AG04450 (cell line): Measurements from ENCODE around the gene TMIGD2. TPM values are rescaled to one million over a fixed set of nuclear protein-coding genes. Genes with fewer than 3 reads are reported as not detected.

Experiments
- CTCF ChIA-PET: fragments of 300-600, 350-600 bp; formaldehyde crosslinking; extraction: SDS; loops from one replicate; lab custom pipeline; 2022; ENCODE audit warnings: antibody characterized with exemption, inconsistent platforms; lab: Charles Lee
- POLR2A ChIA-PET: fragments of 350-600 bp; formaldehyde crosslinking; extraction: SDS; loops from one replicate; lab custom pipeline; 2021; ENCODE audit warnings: antibody characterized with exemption, inconsistent platforms; lab: Yijun Ruan, JAX
- DNase-seq: peaks from one replicate; pipeline ENCODE4 v3.0.0-alpha.2; 2011; ENCODE audit warnings: low read depth, low spot score
- H3K27ac ChIP-seq: one replicate; pipeline ENCODE4 v1.5.1; 2012; ENCODE audit warnings: low read depth, low read length, control low read depth
- H3K27me3 ChIP-seq: one replicate; pipeline ENCODE4 v1.6.0; 2012; ENCODE audit warnings: low read length; ENCODE audit not compliant: control insufficient read depth, insufficient read depth
- H3K4me3 ChIP-seq: 2 replicates; pipeline ENCODE4 v1.5.1; 2011; ENCODE audit warnings: mild to moderate bottlenecking, low read depth, low read length, control low read depth
- H3K9me3 ChIP-seq: 2 replicates; pipeline ENCODE4 v1.5.1; 2012; ENCODE audit warnings: low read length; ENCODE audit not compliant: control insufficient read depth, insufficient read depth
- CTCF ChIP-seq: IDR thresholded peaks from 2 replicates; pipeline ENCODE4 v1.5.1; 2011; ENCODE audit warnings: low read depth, low read length, control low read depth, inconsistent platforms
- polyA plus RNA-seq: library from polyadenylated mRNA; depleted of rRNA; stranded (reverse); fragments of >200 nt; gene quantifications from 2 replicates; pipeline ENCODE4 v1.2.3, GENCODE V29; 2011

The TMIGD2 gene
- polyA plus RNA-seq, 1 experiment: not detected

GRCh38 chr19:4346020-4346383 lies 43.8 kb upstream of the TMIGD2 start:
- DNase-seq: no peak
- Histone ChIP-seq H3K4me3 (no peak overlapping the region), H3K27me3 (no peaks in the 10 kb centered on the region), H3K9me3 (no peaks in the 10 kb centered on the region; the same call in 1 of the 2 replicates), H3K27ac (no peak overlapping the region)
- ChIA-PET POLR2A (no interaction called here), CTCF (interaction anchor here (0.7 kb wide), 1 partner anchor 54 kb away, joined by 3 read pairs; the partner anchor contains the start of gene SH3GL1)
- TF ChIP-seq CTCF: no peak

- H3K27me3 ChIP-seq: no peaks in the 10 kb centered on the region
- no peak overlapping the region for H3K27ac ChIP-seq
- CTCF ChIA-PET: interaction anchor here (0.7 kb wide), 1 partner anchor 55 kb away, joined by 3 read pairs; the partner anchor contains the start of gene SH3GL1
- POLR2A ChIA-PET: no interaction called here
- DNase-seq: no peak
- TF ChIP-seq CTCF: no peak
- H3K4me3 ChIP-seq: no peak overlapping the region
- no peaks in the 10 kb centered on the region; the same call in 1 of the 2 replicates for H3K9me3 ChIP-seq
Measured at GRCh38 chr19:4345342-4346019, 43.3 kb upstream of the TMIGD2 start.

GRCh38 chr19:4343370-4344307 lies 41.5 kb upstream of the TMIGD2 start, which contains the start of gene MPND:
MPND (plus strand) TSS chr19:4343562; CDS start chr19:4343594, 32 bp downstream.
- CTCF ChIA-PET: interaction anchor here (1.0 to 2.7 kb wide), 5 partner anchors 9 to 77 kb away, joined by 4 to 54 read pairs (median 5); partner anchors contain the start of gene SH3GL1
- no peaks in the 10 kb centered on the region for H3K27me3 ChIP-seq
- peak within 1 kb of the TSS; percentile 83 for H3K27ac ChIP-seq
- TF ChIP-seq CTCF: no peak
- H3K4me3 ChIP-seq: peak within 1 kb of the TSS; percentile 72
- H3K9me3 ChIP-seq: no peaks in the 10 kb centered on the region; the same call in 1 of the 2 replicates
- POLR2A ChIA-PET: interaction anchor here (0.6 to 1.8 kb wide), 12 partner anchors 9 to 844 kb away, joined by 3 to 13 read pairs (median 4); partner anchors contain the start of gene HDGFL2
- DNase-seq: peak; percentile 24

GRCh38 chr19:4342615-4343369 lies 40.6 kb upstream of the TMIGD2 start:
- ChIA-PET CTCF (interaction anchor here (0.7 to 2.7 kb wide), 8 partner anchors 10 to 355 kb away, joined by 3 to 54 read pairs (median 4); partner anchors contain the start of gene SH3GL1), POLR2A (interaction anchor here (0.5 to 1.8 kb wide), 18 partner anchors 9 to 845 kb away, joined by 3 to 13 read pairs (median 4); partner anchors contain the start of genes HDGFL2 and SH3GL1)
- DNase-seq: peak; percentile 100
- Histone ChIP-seq H3K27ac (peak overlapping the region; percentile 83), H3K4me3 (peak overlapping the region; percentile 72), H3K9me3 (no peaks in the 10 kb centered on the region; the same call in 1 of the 2 replicates), H3K27me3 (no peaks in the 10 kb centered on the region)
- TF ChIP-seq CTCF: peak; percentile 43
